Parathyroid adenoma (tissue), 2 donors: Measurements from ENCODE around the gene OBSCN.

Source experiments
- H2AFZ ChIP-seq: fragments of 300-600 bp; sonication (generic); one replicate; pipeline ENCODE4 v1.7.0; 2017; ENCODE audit warnings: antibody characterized with exemption, mild to moderate bottlenecking
- H3K27ac ChIP-seq: fragments of 300-600 bp; sonication (generic); one replicate; pipeline ENCODE4 v1.7.0; 2017
- H3K27me3 ChIP-seq: fragments of 300-600 bp; sonication (generic); one replicate; pipeline ENCODE4 v1.7.0; 2017; ENCODE audit warnings: low read length; ENCODE audit not compliant: control insufficient read depth, insufficient read depth
- H3K36me3 ChIP-seq: fragments of 300-600 bp; sonication (generic); one replicate; pipeline ENCODE4 v1.7.0; 2017; ENCODE audit warnings: low read length; ENCODE audit not compliant: control insufficient read depth, insufficient read depth
- H3K4me1 ChIP-seq: fragments of 300-600 bp; sonication (generic); one replicate; pipeline ENCODE4 v1.7.0; 2017; ENCODE audit warnings: control low read depth
- H3K4me2 ChIP-seq: fragments of 300-600 bp; sonication (generic); one replicate; pipeline ENCODE4 v1.7.0; 2017; ENCODE audit warnings: low read length
- H3K4me3 ChIP-seq: fragments of 300-600 bp; sonication (generic); one replicate; pipeline ENCODE4 v1.7.0; 2017; ENCODE audit warnings: low read depth, low read length
- H3K79me2 ChIP-seq: fragments of 300-600 bp; sonication (generic); one replicate; pipeline ENCODE4 v1.7.0; 2017; ENCODE audit warnings: control low read depth
- H3K9ac ChIP-seq: fragments of 300-600 bp; sonication (generic); one replicate; pipeline ENCODE4 v1.7.0; 2017; ENCODE audit warnings: mild to moderate bottlenecking
- H3K9me3 ChIP-seq: fragments of 300-600 bp; sonication (generic); one replicate; pipeline ENCODE4 v1.7.0; 2017; ENCODE audit warnings: low read length; ENCODE audit not compliant: control insufficient read depth
- TF ChIP-seq, protein P1 (sequence below): fragments of 300-600 bp; sonication (generic); IDR thresholded peaks from one replicate; pipeline ENCODE4 v1.7.0; 2017; ENCODE audit warnings: antibody characterized with exemption, mild to moderate bottlenecking
- donor health status: primary hyperparathyroidism.

Gene OBSCN

DNA sequence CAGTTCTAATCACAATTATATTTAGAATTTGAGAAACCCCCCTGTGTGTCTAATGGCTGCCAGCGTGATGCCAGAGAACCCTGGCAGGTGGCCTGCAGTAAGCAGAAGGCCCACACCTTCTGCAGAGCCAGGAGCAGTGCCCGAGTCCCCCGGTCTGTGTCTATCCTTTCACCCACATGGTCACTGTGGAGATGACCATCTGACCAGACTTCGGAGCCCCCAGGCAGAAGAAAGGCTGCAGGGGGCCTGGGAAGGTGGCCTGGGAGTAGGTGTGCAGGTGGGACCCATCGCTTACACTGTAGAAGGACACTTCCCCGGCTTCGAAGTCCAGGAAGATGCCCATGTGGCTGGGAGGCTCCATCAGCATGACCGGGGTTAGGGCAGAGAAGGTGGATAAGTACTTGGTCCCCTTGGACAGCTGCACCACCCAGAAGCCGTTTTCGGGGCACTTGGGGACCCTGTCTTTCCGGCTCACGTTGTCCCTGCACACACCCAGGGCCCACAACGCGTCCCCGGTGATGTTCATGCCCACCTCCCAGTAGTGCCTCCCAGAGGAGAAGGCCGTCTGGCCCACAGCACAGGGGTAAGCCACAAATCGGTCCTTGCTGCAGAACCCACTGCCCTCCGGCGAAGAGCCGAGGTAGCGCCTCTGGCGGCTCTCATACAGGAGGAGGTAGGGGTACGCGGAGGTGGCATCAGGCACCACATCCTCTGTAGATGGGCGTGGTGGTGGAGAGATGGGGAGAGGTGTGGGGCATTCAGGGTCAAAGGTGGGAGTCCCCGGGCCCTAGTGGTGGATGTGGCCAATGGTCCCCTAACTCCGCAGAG is 200.4 kb downstream of the OBSCN start:
- Histone ChIP-seq H3K36me3 (no peaks in the 10 kb centered on the region), H3K9me3 (no peaks in the 10 kb centered on the region), H3K4me2 (no peak overlapping the region), H2AFZ (no peak overlapping the region), H3K79me2 (peaks cover 14% of the 10 kb centered on the region), H3K9ac (no peak overlapping the region), H3K27ac (no peak overlapping the region), H3K4me3 (no peak overlapping the region), H3K27me3 (no peaks in the 10 kb centered on the region), H3K4me1 (no peaks in the 10 kb centered on the region)
- TF ChIP-seq, protein P1, sequence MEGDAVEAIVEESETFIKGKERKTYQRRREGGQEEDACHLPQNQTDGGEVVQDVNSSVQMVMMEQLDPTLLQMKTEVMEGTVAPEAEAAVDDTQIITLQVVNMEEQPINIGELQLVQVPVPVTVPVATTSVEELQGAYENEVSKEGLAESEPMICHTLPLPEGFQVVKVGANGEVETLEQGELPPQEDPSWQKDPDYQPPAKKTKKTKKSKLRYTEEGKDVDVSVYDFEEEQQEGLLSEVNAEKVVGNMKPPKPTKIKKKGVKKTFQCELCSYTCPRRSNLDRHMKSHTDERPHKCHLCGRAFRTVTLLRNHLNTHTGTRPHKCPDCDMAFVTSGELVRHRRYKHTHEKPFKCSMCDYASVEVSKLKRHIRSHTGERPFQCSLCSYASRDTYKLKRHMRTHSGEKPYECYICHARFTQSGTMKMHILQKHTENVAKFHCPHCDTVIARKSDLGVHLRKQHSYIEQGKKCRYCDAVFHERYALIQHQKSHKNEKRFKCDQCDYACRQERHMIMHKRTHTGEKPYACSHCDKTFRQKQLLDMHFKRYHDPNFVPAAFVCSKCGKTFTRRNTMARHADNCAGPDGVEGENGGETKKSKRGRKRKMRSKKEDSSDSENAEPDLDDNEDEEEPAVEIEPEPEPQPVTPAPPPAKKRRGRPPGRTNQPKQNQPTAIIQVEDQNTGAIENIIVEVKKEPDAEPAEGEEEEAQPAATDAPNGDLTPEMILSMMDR, result no peak

DNA sequence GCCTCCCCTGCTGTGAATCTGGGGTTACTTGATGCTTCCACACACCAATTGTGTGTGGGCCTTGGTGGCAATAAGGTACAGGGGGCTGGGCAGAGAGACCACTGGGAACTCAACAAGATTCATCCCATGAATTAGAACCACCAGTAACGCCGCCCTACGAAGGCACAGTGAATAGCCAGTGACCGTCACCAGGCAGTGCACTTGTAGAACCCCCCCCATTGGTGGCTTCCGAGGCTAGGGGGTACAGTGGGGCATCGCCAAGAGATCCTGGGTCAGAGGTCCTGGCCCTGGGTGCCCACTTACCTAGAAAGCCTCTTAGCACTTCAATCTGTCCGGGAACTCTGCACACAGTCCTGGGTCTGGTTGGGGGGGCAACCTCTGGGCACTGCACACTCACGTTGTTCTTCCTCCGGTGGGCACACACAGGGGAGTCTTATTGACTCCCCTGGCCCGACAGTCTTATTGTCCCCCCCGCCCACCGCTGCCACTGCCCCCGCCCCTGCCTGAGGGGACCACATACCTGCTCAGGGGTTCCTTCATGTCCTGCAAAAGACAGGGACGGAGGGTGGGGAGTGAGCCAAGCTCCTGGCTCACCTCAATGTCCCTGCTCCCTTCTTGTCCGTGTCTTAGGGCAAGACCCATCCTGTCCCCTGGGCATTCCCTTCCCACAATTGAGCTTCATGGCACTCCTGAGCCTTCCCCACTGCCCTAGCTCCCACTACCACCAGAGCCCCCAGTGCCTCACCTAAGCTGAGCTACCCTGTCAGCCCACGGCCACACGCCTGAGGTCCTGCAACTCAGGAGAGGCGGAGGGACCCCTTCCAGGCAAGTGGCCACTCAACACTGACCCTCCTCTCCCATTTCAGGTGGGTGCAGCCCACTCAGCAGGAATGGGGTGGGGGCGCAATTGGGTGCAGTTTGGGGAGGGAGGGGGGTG is 201.3 kb downstream of the OBSCN start:
- no peak overlapping the region for H3K27ac ChIP-seq
- no peaks in the 10 kb centered on the region for H3K9me3 ChIP-seq
- H3K4me2 ChIP-seq, result no peak overlapping the region
- H3K4me1 ChIP-seq, result no peaks in the 10 kb centered on the region
- no peak overlapping the region for H3K4me3 ChIP-seq
- H3K79me2 ChIP-seq, result peaks cover 5% of the 10 kb centered on the region
- no peak overlapping the region for H3K9ac ChIP-seq
- no peaks in the 10 kb centered on the region for H3K36me3 ChIP-seq
- no peak overlapping the region for H2AFZ ChIP-seq
- no peaks in the 10 kb centered on the region for H3K27me3 ChIP-seq
- TF ChIP-seq, protein P1, result no peak

DNA sequence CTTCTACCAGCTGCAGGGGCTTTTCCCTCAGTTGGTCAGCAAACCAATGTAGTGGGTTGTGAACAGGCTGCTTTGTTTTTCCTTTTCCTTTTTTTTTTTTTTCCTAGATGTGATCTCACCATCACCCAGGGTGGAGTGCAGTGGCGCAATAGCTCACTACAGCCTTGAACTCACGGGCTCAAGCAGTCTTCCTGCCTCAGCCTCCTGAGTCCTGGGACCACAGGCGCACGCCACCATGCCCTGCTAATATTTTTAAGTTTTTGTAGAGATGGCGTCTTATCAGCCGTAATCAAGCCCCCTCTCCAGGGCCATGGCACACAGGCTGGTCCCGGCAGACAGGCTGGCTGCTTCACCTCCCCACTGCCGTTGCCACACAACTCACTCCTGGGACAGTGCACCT is 202.2 kb downstream of the OBSCN start:
- Histone ChIP-seq H3K4me1 (no peaks in the 10 kb centered on the region), H3K36me3 (no peaks in the 10 kb centered on the region), H3K4me2 (no peak overlapping the region), H3K9ac (no peak overlapping the region), H3K27ac (no peak overlapping the region), H3K4me3 (no peak overlapping the region), H3K79me2 (no peaks in the 10 kb centered on the region), H2AFZ (no peak overlapping the region), H3K27me3 (no peaks in the 10 kb centered on the region), H3K9me3 (no peaks in the 10 kb centered on the region)
- TF ChIP-seq, protein P1, result no peak

DNA sequence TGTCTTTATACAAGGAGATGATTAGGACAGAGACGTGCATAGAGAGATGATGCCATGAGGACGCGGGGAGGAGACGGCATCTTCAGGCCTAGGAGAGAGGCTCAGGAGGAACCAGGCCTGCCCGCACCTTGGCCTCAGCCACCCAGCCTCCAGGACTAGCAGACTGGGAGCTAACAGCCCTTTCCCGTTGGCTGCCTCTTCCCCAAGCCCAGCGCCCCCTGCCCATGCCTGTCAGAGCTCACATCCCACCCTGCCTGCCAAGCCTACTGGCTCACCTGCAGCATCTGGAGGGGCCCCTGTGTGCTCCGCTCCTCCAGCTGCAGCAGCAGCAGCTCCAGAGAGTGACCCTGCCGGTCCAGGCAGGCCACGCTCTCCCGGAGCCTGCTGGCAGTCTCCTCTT is 202.8 kb downstream of the OBSCN start:
- no peaks in the 10 kb centered on the region for H3K27me3 ChIP-seq

More for the DNA sequence above, 202.8 kb downstream of the OBSCN start:
- no peak overlapping the region for H3K27ac ChIP-seq
- no peak overlapping the region for H3K9ac ChIP-seq
- H3K36me3 ChIP-seq, result no peaks in the 10 kb centered on the region
- H3K4me3 ChIP-seq, result no peak overlapping the region
- no peak overlapping the region for H3K4me2 ChIP-seq
- H3K79me2 ChIP-seq, result no peaks in the 10 kb centered on the region
- no peaks in the 10 kb centered on the region for H3K4me1 ChIP-seq
- H2AFZ ChIP-seq, result no peak overlapping the region
- H3K9me3 ChIP-seq, result no peaks in the 10 kb centered on the region
- TF ChIP-seq, protein P1, result no peak
